ENCODE data around the gene SLC25A42.
A peak's percentile ranks its signal among the peaks of the same experiment; 100 is the strongest.

Gene SLC25A42

GRCh38 chr19:19059837-19060611 lies 3.8 kb upstream of the SLC25A42 start:
- CTCF ChIA-PET = interaction anchor here (1.3 to 2.0 kb wide), 4 partner anchors 9 to 87 kb away, joined by 3 to 6 read pairs (median 6); no protein-coding TSS in a partner anchor
- peak; percentile 27 to 72 (median 71) for DNase-seq
- WGBS (ENCODE audit: insufficient coverage) = 85% methylated on average over 12 of the region's 12 CpGs

GRCh38 chr19:19061506-19061905 lies 2.3 kb upstream of the SLC25A42 start:
- Histone ChIP-seq H3K36me3 (ENCODE audit: control insufficient read depth in 4 of 4, insufficient read depth in 4 of 4, low read length in 3 of 4) (peaks cover 6 to 52% (median 27%) of the 10 kb centered on the region in 4 experiments), H3K27me3 (replicated peaks in 2 of 5; ENCODE audit: control insufficient read depth in 4 of 5, insufficient read depth in 5 of 5, low read length in 4 of 5) (no peaks in the 10 kb centered on the region), H3K9me3 (ENCODE audit: control extremely low read depth in 1 of 5, control insufficient read depth in 4 of 5, insufficient read depth in 2 of 5, low read depth in 1 of 5, low read length in 4 of 5) (no peaks in the 10 kb centered on the region), H3K27ac (ENCODE audit: insufficient read depth in 1 of 2, low read depth in 1 of 2, low read length in 2 of 2, poor library complexity in 1 of 2, severe bottlenecking in 2 of 2) (peak overlapping the region in 1 of 2 experiments; percentile 64), H3K4me1 (ENCODE audit: control extremely low read depth in 1 of 4, control insufficient read depth in 4 of 4, insufficient read depth in 4 of 4, low read length in 3 of 4) (peaks cover 0 to 23% (median 18%) of the 10 kb centered on the region in 4 experiments), H3K4me3 (ENCODE audit: control insufficient read depth in 1 of 7, extremely low read depth in 1 of 7, insufficient read depth in 4 of 7, low read depth in 2 of 7, low read length in 6 of 7) (no peak overlapping the region)
- POLR2A ChIA-PET = no interaction called here
- CTCF ChIA-PET = interaction anchor here (1.2 to 1.4 kb wide), 2 partner anchors 8 to 10 kb away, joined by 3 to 5 read pairs; no protein-coding TSS in a partner anchor
- WGBS (ENCODE audit: insufficient coverage) = 100% methylated on average over 4 of the region's 8 CpGs
- no peak for DNase-seq

More at GRCh38 chr19:19059837-19060611, 3.8 kb upstream of the SLC25A42 start:
- no peaks in the 10 kb centered on the region for H3K27me3 ChIP-seq (replicated peaks in 2 of 5; ENCODE audit: control insufficient read depth in 4 of 5, insufficient read depth in 5 of 5, low read length in 4 of 5)
- no peak overlapping the region for H3K4me3 ChIP-seq (ENCODE audit: control insufficient read depth in 1 of 7, extremely low read depth in 1 of 7, insufficient read depth in 4 of 7, low read depth in 2 of 7, low read length in 6 of 7)
- H3K9me3 ChIP-seq (ENCODE audit: control extremely low read depth in 1 of 5, control insufficient read depth in 4 of 5, insufficient read depth in 2 of 5, low read depth in 1 of 5, low read length in 4 of 5) = no peaks in the 10 kb centered on the region
- peak overlapping the region in 1 of 2 experiments; percentile 51 for H3K27ac ChIP-seq (ENCODE audit: insufficient read depth in 1 of 2, low read depth in 1 of 2, low read length in 2 of 2, poor library complexity in 1 of 2, severe bottlenecking in 2 of 2)
- POLR2A ChIA-PET = no interaction called here
- peaks cover 0 to 17% (median 13%) of the 10 kb centered on the region in 4 experiments for H3K4me1 ChIP-seq (ENCODE audit: control extremely low read depth in 1 of 4, control insufficient read depth in 4 of 4, insufficient read depth in 4 of 4, low read length in 3 of 4)
- peaks cover 7 to 63% (median 36%) of the 10 kb centered on the region in 4 experiments for H3K36me3 ChIP-seq (ENCODE audit: control insufficient read depth in 4 of 4, insufficient read depth in 4 of 4, low read length in 3 of 4)

GRCh38 chr19:19062454-19063182 lies 1.2 kb upstream of the SLC25A42 start:
- H3K4me1 ChIP-seq (ENCODE audit: control extremely low read depth in 1 of 4, control insufficient read depth in 4 of 4, insufficient read depth in 4 of 4, low read length in 3 of 4) = peaks cover 0 to 23% (median 18%) of the 10 kb centered on the region in 4 experiments
- ChIA-PET POLR2A (interaction anchor here (0.7 kb wide), 1 partner anchor 20 kb away, joined by 3 read pairs; no protein-coding TSS in a partner anchor), CTCF (interaction anchor here (0.7 to 1.5 kb wide), 5 partner anchors 8 to 53 kb away, joined by 3 to 5 read pairs (median 3); no protein-coding TSS in a partner anchor)
- H3K36me3 ChIP-seq (ENCODE audit: control insufficient read depth in 4 of 4, insufficient read depth in 4 of 4, low read length in 3 of 4) = peaks cover 0 to 41% (median 16%) of the 10 kb centered on the region in 4 experiments
- WGBS (ENCODE audit: insufficient coverage) = 94% methylated on average over 4 of the region's 4 CpGs
- no peaks in the 10 kb centered on the region for H3K9me3 ChIP-seq (ENCODE audit: control extremely low read depth in 1 of 5, control insufficient read depth in 4 of 5, insufficient read depth in 2 of 5, low read depth in 1 of 5, low read length in 4 of 5)
- peak overlapping the region in 6 of 7 experiments; percentile 53 to 86 (median 74) for H3K4me3 ChIP-seq (ENCODE audit: control insufficient read depth in 1 of 7, extremely low read depth in 1 of 7, insufficient read depth in 4 of 7, low read depth in 2 of 7, low read length in 6 of 7)
- H3K27me3 ChIP-seq (replicated peaks in 2 of 5; ENCODE audit: control insufficient read depth in 4 of 5, insufficient read depth in 5 of 5, low read length in 4 of 5) = no peaks in the 10 kb centered on the region
- H3K27ac ChIP-seq (ENCODE audit: insufficient read depth in 1 of 2, low read depth in 1 of 2, low read length in 2 of 2, poor library complexity in 1 of 2, severe bottlenecking in 2 of 2) = peak overlapping the region in 1 of 2 experiments; percentile 70
- DNase-seq = peak in 2 of 3 donors; percentile 13 to 23

GRCh38 chr19:19064098-19064722 lies 416 bp downstream of the SLC25A42 start:
- Histone ChIP-seq H3K4me1 (ENCODE audit: control extremely low read depth in 1 of 4, control insufficient read depth in 4 of 4, insufficient read depth in 4 of 4, low read length in 3 of 4) (peaks cover 0 to 23% (median 18%) of the 10 kb centered on the region in 4 experiments), H3K36me3 (ENCODE audit: control insufficient read depth in 4 of 4, insufficient read depth in 4 of 4, low read length in 3 of 4) (peaks cover 0 to 27% (median 8%) of the 10 kb centered on the region in 4 experiments), H3K4me3 (ENCODE audit: control insufficient read depth in 1 of 7, extremely low read depth in 1 of 7, insufficient read depth in 4 of 7, low read depth in 2 of 7, low read length in 6 of 7) (peak overlapping the region; percentile 48 to 86 (median 75)), H3K27me3 (replicated peaks in 2 of 5; ENCODE audit: control insufficient read depth in 4 of 5, insufficient read depth in 5 of 5, low read length in 4 of 5) (no peaks in the 10 kb centered on the region), H3K9me3 (ENCODE audit: control extremely low read depth in 1 of 5, control insufficient read depth in 4 of 5, insufficient read depth in 2 of 5, low read depth in 1 of 5, low read length in 4 of 5) (no peaks in the 10 kb centered on the region), H3K27ac (ENCODE audit: insufficient read depth in 1 of 2, low read depth in 1 of 2, low read length in 2 of 2, poor library complexity in 1 of 2, severe bottlenecking in 2 of 2) (peak overlapping the region in 1 of 2 experiments; percentile 59)
- CTCF ChIA-PET = interaction anchor here (1.1 to 1.6 kb wide), 6 partner anchors 10 to 78 kb away, joined by 4 to 5 read pairs (median 4); no protein-coding TSS in a partner anchor
- WGBS (ENCODE audit: insufficient coverage) = under 1% methylated on average over 20 of the region's 29 CpGs
- POLR2A ChIA-PET = no interaction called here
- peak; percentile 83 to 91 (median 91) for DNase-seq

- peak in 2 of 3 donors; percentile 36 to 42 for DNase-seq
- POLR2A ChIA-PET = no interaction called here
- CTCF ChIA-PET = interaction anchor here (0.9 to 1.6 kb wide), 6 partner anchors 9 to 79 kb away, joined by 4 to 5 read pairs (median 4); no protein-coding TSS in a partner anchor
- 3% methylated on average over 22 of the region's 25 CpGs for WGBS (ENCODE audit: insufficient coverage)
- Histone ChIP-seq H3K36me3 (ENCODE audit: control insufficient read depth in 4 of 4, insufficient read depth in 4 of 4, low read length in 3 of 4) (peaks cover 0 to 19% (median 4%) of the 10 kb centered on the region in 4 experiments), H3K9me3 (ENCODE audit: control extremely low read depth in 1 of 5, control insufficient read depth in 4 of 5, insufficient read depth in 2 of 5, low read depth in 1 of 5, low read length in 4 of 5) (no peaks in the 10 kb centered on the region), H3K4me1 (ENCODE audit: control extremely low read depth in 1 of 4, control insufficient read depth in 4 of 4, insufficient read depth in 4 of 4, low read length in 3 of 4) (peaks cover 0 to 23% (median 18%) of the 10 kb centered on the region in 4 experiments), H3K4me3 (ENCODE audit: control insufficient read depth in 1 of 7, extremely low read depth in 1 of 7, insufficient read depth in 4 of 7, low read depth in 2 of 7, low read length in 6 of 7) (peak overlapping the region; percentile 48 to 86 (median 75)), H3K27ac (ENCODE audit: insufficient read depth in 1 of 2, low read depth in 1 of 2, low read length in 2 of 2, poor library complexity in 1 of 2, severe bottlenecking in 2 of 2) (peak overlapping the region in 1 of 2 experiments; percentile 59), H3K27me3 (replicated peaks in 2 of 5; ENCODE audit: control insufficient read depth in 4 of 5, insufficient read depth in 5 of 5, low read length in 4 of 5) (no peaks in the 10 kb centered on the region)
Measured at GRCh38 chr19:19064811-19065745, 1.3 kb downstream of the SLC25A42 start.
